NT2/D1 (cell line): ENCODE data around the gene OMP.

ENCODE experiments used
- DNase-seq: peaks from one replicate; pipeline ENCODE4 v3.0.0-alpha.2; 2011; ENCODE audit warnings: low read depth, low spot score
- H3K27me3 ChIP-seq: 2 replicates; pipeline ENCODE4 v1.6.0; 2011; ENCODE audit warnings: mild to moderate bottlenecking; ENCODE audit not compliant: insufficient read length, insufficient read depth
- H3K36me3 ChIP-seq: 2 replicates; pipeline ENCODE4 v1.6.1; 2011; ENCODE audit warnings: mild to moderate bottlenecking, low read length, mixed read lengths; ENCODE audit not compliant: insufficient read depth, insufficient read length
- H3K4me1 ChIP-seq: 2 replicates; pipeline ENCODE4 v1.5.1; 2011; ENCODE audit not compliant: insufficient read depth, insufficient read length
- H3K4me3 ChIP-seq: 2 replicates; pipeline ENCODE4 v1.5.1; 2011; ENCODE audit warnings: low read depth; ENCODE audit not compliant: insufficient read length
- H3K9ac ChIP-seq: 2 replicates; pipeline ENCODE4 v1.6.0; 2011; ENCODE audit warnings: low read depth; ENCODE audit not compliant: insufficient read length
- H3K9me3 ChIP-seq: 2 replicates; pipeline ENCODE4 v1.5.1; 2011; ENCODE audit warnings: mild to moderate bottlenecking, low read length; ENCODE audit not compliant: insufficient read depth
- SUZ12 ChIP-seq: IDR thresholded peaks from 2 replicates; pipeline ENCODE4 v1.6.1; 2011; ENCODE audit not compliant: insufficient read length, insufficient read depth; ENCODE audit errors: extremely low read depth
- YY1 ChIP-seq: IDR thresholded peaks from 2 replicates; pipeline ENCODE4 v1.6.1; 2011; ENCODE audit not compliant: insufficient read length, insufficient read depth
- ZNF274 ChIP-seq: IDR thresholded peaks from 2 replicates; pipeline ENCODE4 v1.6.1; 2011; ENCODE audit warnings: mild to moderate bottlenecking, low read depth, low read length

OMP gene

GRCh38 chr11:77069969-77070582, 32.6 kb upstream of the OMP start:
- no peak for DNase-seq
- Histone ChIP-seq H3K27me3 (peaks cover 9% of the 10 kb centered on the region), H3K4me3 (no peak overlapping the region), H3K9me3 (no peaks in the 10 kb centered on the region), H3K9ac (no peak overlapping the region), H3K4me1 (peaks cover 14% of the 10 kb centered on the region), H3K36me3 (no peaks in the 10 kb centered on the region)
- TF ChIP-seq SUZ12 = no peak
- TF ChIP-seq ZNF274 = no peak
- TF ChIP-seq YY1 = no peak

DNA sequence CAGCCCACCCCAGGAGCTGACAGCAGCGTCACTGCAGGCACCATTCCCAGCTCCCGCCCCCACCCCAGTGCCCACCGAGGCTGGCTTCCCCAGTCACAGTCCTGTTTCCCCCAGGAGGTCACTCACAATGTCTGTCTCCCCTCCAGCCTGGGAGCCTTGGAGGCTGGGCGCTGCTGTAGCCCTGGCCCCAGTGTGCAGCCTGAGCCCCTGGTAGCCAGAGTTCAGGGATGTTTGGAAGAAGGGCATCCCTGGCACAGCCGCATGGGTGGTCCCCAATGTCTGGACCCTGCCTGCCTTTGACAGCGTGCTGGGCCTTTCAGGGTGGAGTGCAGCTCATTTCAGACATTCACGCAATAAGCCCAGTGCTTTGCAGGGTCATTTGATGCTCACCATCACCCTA, 31.6 kb upstream of the OMP start:
- Histone ChIP-seq H3K9ac (no peak overlapping the region), H3K4me3 (no peak overlapping the region), H3K4me1 (peaks cover 14% of the 10 kb centered on the region), H3K9me3 (no peaks in the 10 kb centered on the region), H3K36me3 (no peaks in the 10 kb centered on the region), H3K27me3 (no peaks in the 10 kb centered on the region)
- DNase-seq = no peak
- TF ChIP-seq SUZ12 (no peak), ZNF274 (no peak), YY1 (no peak)

- H3K4me1 ChIP-seq = peaks cover 14% of the 10 kb centered on the region
Measured at GRCh38 chr11:77071671-77072605, 30.7 kb upstream of the OMP start.

DNA sequence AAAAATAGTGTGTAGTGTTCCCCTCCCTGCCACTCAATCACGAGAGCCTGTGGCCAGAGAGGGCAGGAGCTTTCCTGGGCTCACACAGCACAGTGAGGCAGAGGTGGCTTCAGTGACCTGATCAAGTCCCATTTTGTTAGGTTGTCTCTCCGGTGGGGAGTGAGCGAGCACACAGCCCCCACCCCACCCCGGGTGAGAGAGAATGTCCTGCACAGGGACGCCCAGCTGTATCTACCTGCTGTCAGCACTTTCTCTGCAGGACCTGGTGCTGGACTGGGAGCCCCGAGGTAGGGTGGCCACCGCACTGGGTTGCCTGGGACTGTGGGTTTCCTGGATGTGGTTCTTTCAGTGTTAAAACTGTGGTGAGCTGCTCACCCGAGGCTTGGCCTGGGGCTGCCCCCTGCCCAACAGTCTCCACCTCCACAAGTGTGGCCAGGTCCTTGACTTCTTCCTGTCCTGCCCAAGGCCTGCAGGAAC, 29.8 kb upstream of the OMP start:
- H3K27me3 ChIP-seq = no peaks in the 10 kb centered on the region
- H3K4me1 ChIP-seq = peaks cover 14% of the 10 kb centered on the region
- H3K9me3 ChIP-seq = no peaks in the 10 kb centered on the region

More at GRCh38 chr11:77071671-77072605, 30.7 kb upstream of the OMP start:
- H3K27me3 ChIP-seq = no peaks in the 10 kb centered on the region
- H3K36me3 ChIP-seq = no peaks in the 10 kb centered on the region
- DNase-seq = no peak
- no peaks in the 10 kb centered on the region for H3K9me3 ChIP-seq
- no peak overlapping the region for H3K4me3 ChIP-seq
- TF ChIP-seq YY1 = no peak
- no peak for TF ChIP-seq ZNF274
- TF ChIP-seq SUZ12 = no peak
- H3K9ac ChIP-seq = no peak overlapping the region

DNA sequence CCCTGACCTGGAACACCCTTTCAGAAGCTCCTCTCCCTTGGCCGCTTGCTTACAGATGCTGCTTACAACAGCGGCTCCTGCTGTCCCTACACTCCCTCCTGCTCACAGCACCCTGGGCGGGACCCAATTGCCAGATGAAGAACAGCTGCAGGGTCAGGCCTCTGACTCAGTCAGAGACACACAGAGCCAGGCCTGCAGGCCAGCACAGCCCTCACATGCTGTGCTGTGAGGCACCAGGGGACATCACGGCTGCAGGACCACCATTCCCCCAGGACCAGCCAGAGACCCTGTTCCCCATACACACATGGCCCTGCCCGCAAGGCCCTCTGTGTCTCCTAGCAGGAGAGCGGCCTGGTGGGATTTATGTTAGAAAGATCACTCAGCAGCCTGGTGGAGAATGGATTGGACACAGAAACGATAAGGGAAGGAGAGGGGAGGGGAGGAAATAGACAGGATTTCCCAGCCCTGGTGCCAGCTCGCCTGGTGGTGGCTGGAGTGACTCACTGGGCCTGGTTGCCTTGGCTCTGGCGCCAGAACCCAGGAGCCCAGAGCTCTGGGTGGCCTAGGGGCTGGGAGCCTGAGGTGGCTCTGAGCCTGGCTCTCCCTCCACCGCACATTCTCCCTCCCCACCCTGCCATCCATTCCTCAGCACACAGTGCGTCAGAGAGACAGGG, 29.2 kb upstream of the OMP start:
- Histone ChIP-seq H3K4me3 (no peak overlapping the region), H3K4me1 (peaks cover 11% of the 10 kb centered on the region), H3K27me3 (no peaks in the 10 kb centered on the region), H3K9ac (no peak overlapping the region), H3K36me3 (no peaks in the 10 kb centered on the region), H3K9me3 (no peaks in the 10 kb centered on the region)
- TF ChIP-seq SUZ12 (no peak), ZNF274 (no peak), YY1 (no peak)
- no peak for DNase-seq

More for the DNA sequence above, 29.8 kb upstream of the OMP start:
- H3K9ac ChIP-seq = no peak overlapping the region
- H3K4me3 ChIP-seq = no peak overlapping the region
- no peak for TF ChIP-seq SUZ12
- TF ChIP-seq YY1 = no peak
- TF ChIP-seq ZNF274 = no peak
- DNase-seq = no peak
- no peaks in the 10 kb centered on the region for H3K36me3 ChIP-seq

DNA sequence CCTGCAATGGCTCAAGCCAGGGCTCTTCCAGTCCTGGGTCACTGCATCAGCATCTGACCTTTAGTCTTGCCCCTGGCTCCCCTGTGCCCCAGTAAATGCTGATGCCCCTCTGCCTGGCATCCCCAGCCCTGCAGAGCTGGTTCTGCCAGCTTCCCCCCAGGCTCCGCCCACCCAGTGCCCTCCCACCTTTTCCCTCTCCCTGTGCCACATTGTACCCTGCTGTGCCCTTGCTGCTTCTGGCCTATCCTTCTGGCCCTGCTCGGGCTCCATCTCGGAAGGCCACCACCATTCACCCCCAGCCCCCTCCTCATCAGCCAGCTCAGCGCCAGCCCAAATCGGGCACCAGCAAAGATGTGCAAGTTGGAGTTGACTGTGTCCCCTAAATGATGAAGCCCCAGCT, 28.4 kb upstream of the OMP start:
- TF ChIP-seq SUZ12 (no peak), YY1 (no peak), ZNF274 (no peak)
- peaks cover 11% of the 10 kb centered on the region for H3K4me1 ChIP-seq
- H3K27me3 ChIP-seq = no peaks in the 10 kb centered on the region
- no peaks in the 10 kb centered on the region for H3K9me3 ChIP-seq
- H3K36me3 ChIP-seq = no peaks in the 10 kb centered on the region
- no peak overlapping the region for H3K9ac ChIP-seq
- DNase-seq = no peak
- no peak overlapping the region for H3K4me3 ChIP-seq

DNA sequence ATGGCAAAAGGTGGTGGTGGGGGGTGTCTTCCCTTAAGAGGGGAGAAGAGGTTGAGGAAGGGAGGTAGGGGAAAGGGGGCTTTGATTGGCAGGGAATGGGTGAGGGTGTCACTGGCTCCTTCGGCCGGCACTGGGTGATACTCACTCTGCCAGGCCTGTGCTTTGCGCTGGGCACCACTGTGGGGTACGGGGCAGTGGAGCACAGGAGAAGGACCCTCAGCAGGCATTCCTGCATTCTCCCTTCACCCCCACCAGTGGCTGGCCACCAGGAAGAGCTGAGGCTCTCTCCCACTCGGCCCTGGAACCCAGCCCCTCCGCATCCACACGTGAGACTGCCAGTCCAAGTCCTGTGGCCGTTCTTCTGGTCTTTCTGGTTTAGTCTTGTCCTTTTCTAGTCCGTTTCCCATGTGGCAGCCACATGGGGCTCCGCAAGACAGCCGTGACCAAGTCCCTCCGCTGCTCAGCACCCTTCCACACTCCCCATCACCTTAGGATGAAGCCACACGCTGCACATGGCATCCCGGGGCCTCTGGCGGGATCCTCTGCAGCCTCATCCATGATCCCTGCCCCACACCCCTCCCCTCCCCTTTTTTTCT, 27.9 kb upstream of the OMP start:
- Histone ChIP-seq H3K4me1 (peaks cover 11% of the 10 kb centered on the region), H3K27me3 (no peaks in the 10 kb centered on the region), H3K9ac (no peak overlapping the region), H3K9me3 (no peaks in the 10 kb centered on the region), H3K4me3 (no peak overlapping the region), H3K36me3 (no peaks in the 10 kb centered on the region)
- no peak for DNase-seq
- TF ChIP-seq YY1 (no peak), SUZ12 (no peak)
